ENCODE measurements around the gene FMNL2.

FMNL2 gene

DNA sequence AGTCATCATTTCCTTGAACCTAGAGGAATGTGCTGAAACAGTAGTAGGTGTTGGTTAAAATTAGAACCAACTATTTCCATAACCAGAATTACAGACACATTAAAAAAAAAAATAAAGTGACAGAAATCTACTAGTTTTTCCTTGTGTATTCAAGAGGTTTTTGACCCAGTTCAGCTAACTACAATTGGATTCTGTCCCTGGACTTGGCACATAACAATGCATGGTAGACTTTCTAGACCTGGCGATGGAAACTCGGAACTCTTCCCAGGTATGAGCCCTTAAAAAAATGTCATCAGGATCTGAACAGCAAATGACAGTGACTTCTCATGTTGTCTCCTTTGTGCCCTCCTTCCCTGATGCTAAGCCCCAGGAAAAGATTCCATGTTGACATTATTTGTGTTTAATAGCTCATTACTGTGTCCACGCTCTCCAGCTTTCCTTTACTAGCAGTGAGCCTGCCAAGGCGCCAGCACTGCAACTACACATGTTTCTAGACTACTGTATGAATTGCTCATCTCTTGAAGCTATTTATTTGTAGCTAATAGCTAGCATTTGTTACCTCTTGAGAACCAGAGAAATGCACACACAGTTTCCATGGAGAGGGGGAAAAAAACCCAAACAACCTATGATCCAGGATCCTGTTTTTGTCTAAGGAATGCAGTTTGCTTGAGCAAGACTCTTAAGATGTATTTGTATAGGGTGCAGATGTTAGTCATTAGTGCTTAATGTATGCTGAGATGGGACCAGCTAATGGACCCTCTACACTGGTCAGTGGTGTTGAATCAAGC is 148.5 kb downstream of the FMNL2 start:
- intact Hi-C loops (cut with DNase I; ENCODE audit: low total_unique reads): no loop called here
- Histone ChIP-seq H3K36me3 (no peaks in the 10 kb centered on the region), H3K27me3 (no peaks in the 10 kb centered on the region), H3K4me1 (peaks cover 0 to 40% (median 3%) of the 10 kb centered on the region in 4 donors), H3K27ac (no peak overlapping the region), H3K4me3 (no peak overlapping the region), H3K9me3 (no peaks in the 10 kb centered on the region)
- DNase-seq: no peak
- TF ChIP-seq CTCF (IDR thresholded peaks at IDR 0.05): no peak

- Histone ChIP-seq H3K9me3 (no peaks in the 10 kb centered on the region), H3K27ac (no peak overlapping the region), H3K36me3 (no peaks in the 10 kb centered on the region), H3K4me1 (peaks cover 0 to 61% (median 14%) of the 10 kb centered on the region in 4 donors), H3K4me3 (no peak overlapping the region), H3K27me3 (no peaks in the 10 kb centered on the region)
- intact Hi-C loops (cut with DNase I; ENCODE audit: low total_unique reads): no loop called here
- no peak for TF ChIP-seq CTCF (IDR thresholded peaks at IDR 0.05)
- peak in 1 of 2 donors; percentile 49 for DNase-seq
Observed at GRCh38 chr2:152485954-152486736, 151.2 kb downstream of the FMNL2 start.

DNA sequence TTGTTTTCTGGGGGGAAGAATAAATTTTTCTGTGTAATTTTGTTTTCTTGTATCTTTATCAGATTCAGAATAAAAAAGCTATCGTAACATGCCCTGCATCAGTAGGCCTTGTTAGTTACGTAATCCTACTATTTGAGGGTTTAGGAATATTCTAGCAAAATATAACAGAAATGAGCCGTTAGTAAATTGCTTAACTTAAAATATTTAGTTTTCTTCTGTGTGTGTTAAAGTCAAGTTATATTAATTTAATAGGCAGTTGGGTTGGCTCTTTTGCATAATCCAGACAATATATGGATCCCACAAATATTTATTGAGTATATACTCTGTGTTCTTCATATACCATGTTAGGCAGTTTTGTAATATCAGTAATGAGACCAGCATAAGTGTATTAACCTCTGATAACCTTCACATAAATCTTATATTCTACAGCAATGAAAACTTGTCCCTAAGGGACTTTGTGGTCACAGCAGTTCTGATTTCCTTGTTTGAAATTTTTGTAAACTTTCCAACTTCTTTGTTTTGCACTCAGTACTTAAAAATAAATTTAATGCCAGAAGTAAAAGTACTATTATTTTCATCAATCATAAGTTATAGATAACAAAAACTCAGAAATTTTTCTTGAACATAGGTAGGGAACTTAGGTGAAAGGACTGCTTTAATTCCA is 151.9 kb downstream of the FMNL2 start:
- no peaks in the 10 kb centered on the region for H3K36me3 ChIP-seq
- no peak for TF ChIP-seq CTCF (IDR thresholded peaks at IDR 0.05)
- no peak overlapping the region for H3K4me3 ChIP-seq

GRCh38 chr2:152488075-152488474 is 153.1 kb downstream of the FMNL2 start:
- no peak overlapping the region for H3K4me3 ChIP-seq
- H3K36me3 ChIP-seq: no peaks in the 10 kb centered on the region
- no peaks in the 10 kb centered on the region for H3K9me3 ChIP-seq
- DNase-seq: no peak
- no peak for TF ChIP-seq CTCF (IDR thresholded peaks at IDR 0.05)
- no peaks in the 10 kb centered on the region for H3K27me3 ChIP-seq
- peaks cover 0 to 72% (median 22%) of the 10 kb centered on the region in 4 donors for H3K4me1 ChIP-seq
- H3K27ac ChIP-seq: no peak overlapping the region
- intact Hi-C loops (cut with DNase I; ENCODE audit: low total_unique reads): no loop called here

More for the DNA sequence above, 151.9 kb downstream of the FMNL2 start:
- no peak for DNase-seq
- H3K4me1 ChIP-seq: peaks cover 0 to 69% (median 17%) of the 10 kb centered on the region in 4 donors
- no peaks in the 10 kb centered on the region for H3K9me3 ChIP-seq
- no peaks in the 10 kb centered on the region for H3K27me3 ChIP-seq
- no peak overlapping the region for H3K27ac ChIP-seq
- intact Hi-C loops (cut with DNase I; ENCODE audit: low total_unique reads): no loop called here

GRCh38 chr2:152489364-152489763 is 154.4 kb downstream of the FMNL2 start:
- no peak overlapping the region for H3K4me3 ChIP-seq
- no peak overlapping the region for H3K27ac ChIP-seq
- no peak for TF ChIP-seq CTCF (IDR thresholded peaks at IDR 0.05)
- intact Hi-C loops (cut with DNase I; ENCODE audit: low total_unique reads): no loop called here
- H3K4me1 ChIP-seq: peaks cover 0 to 72% (median 24%) of the 10 kb centered on the region in 4 donors
- no peak for DNase-seq
- no peaks in the 10 kb centered on the region for H3K36me3 ChIP-seq
- H3K27me3 ChIP-seq: no peaks in the 10 kb centered on the region
- no peaks in the 10 kb centered on the region for H3K9me3 ChIP-seq
